Lung (tissue), 12 donors: ENCODE data around the gene ADIPOQ. TPM values are rescaled to one million over a fixed set of nuclear protein-coding genes. Genes with fewer than 3 reads are reported as not detected.
"Not testable (repeated sequence)": the region's sequence is repeated elsewhere in the genome, so short reads cannot be mapped to it uniquely, and the experiment has no call there.

Source experiments
- ATAC-seq: fragments of 200-7000 bp; cut with Tn5 transposase; one replicate; pipeline ENCODE4 v1.9.1; 2020; ENCODE audit warnings: moderate number of reproducible peaks; ENCODE audit not compliant: insufficient read depth, low FRiP score
- DNase-seq, 3 donors: peaks; one replicate each; pipeline ENCODE4 v3.0.0-alpha.2; 2013 to 2017
- H3K27ac ChIP-seq, 2 donors: one replicate each; pipeline ENCODE4 v1.5.1; 2013; ENCODE audit warnings: mild to moderate bottlenecking in 2 of 2, moderate library complexity in 2 of 2, control low read depth in 1 of 2, inconsistent platforms in 1 of 2, low read depth in 1 of 2, low read length in 1 of 2
- H3K27me3 ChIP-seq, 3 donors: one replicate each; pipeline ENCODE4 v1.5.1; 2013; ENCODE audit warnings: low read length in 2 of 3; ENCODE audit not compliant: control insufficient read depth in 3 of 3, insufficient read depth in 3 of 3
- H3K36me3 ChIP-seq, 4 donors: one replicate each; pipeline ENCODE4 v1.5.1; 2013; ENCODE audit warnings: low read length in 4 of 4, mild to moderate bottlenecking in 1 of 4, moderate library complexity in 1 of 4; ENCODE audit not compliant: control insufficient read depth in 4 of 4, insufficient read depth in 4 of 4
- H3K4me1 ChIP-seq, 5 donors: one replicate each; pipeline ENCODE4 v1.5.1; 2013; ENCODE audit warnings: low read length in 5 of 5, mild to moderate bottlenecking in 2 of 5, moderate library complexity in 1 of 5; ENCODE audit not compliant: control insufficient read depth in 5 of 5, insufficient read depth in 5 of 5
- H3K4me3 ChIP-seq: one replicate; pipeline ENCODE4 v1.5.1; 2013; ENCODE audit warnings: mild to moderate bottlenecking, control low read depth, moderate library complexity
- H3K9ac ChIP-seq, 2 donors: one replicate each; pipeline ENCODE4 v1.5.1; 2013; ENCODE audit warnings: low read length in 2 of 2, control low read depth in 1 of 2; ENCODE audit not compliant: insufficient read depth in 1 of 2
- H3K9me3 ChIP-seq, 4 donors: one replicate each; pipeline ENCODE4 v1.5.1; 2013; ENCODE audit warnings: low read length in 3 of 4, mild to moderate bottlenecking in 1 of 4, moderate library complexity in 1 of 4; ENCODE audit not compliant: control insufficient read depth in 4 of 4, insufficient read depth in 3 of 4
- CTCF ChIP-seq: IDR thresholded peaks from 2 replicates; pipeline ENCODE4 v1.5.1; 2012; ENCODE audit warnings: mild to moderate bottlenecking; ENCODE audit errors: control extremely low read depth, extremely low read depth
- WGBS, 2 donors: extraction: QIAGEN DNeasy Blood & Tissue Kit; methylation state at CpG; one replicate each; pipeline ENCODE4 v1.1.7; 2013; 5-methylcytosine and 5-hydroxymethylcytosine counted together
- polyA plus RNA-seq, 2 donors: library from polyadenylated mRNA; stranded (reverse); fragments of 200-250 nt; gene quantifications; one replicate each; pipeline ENCODE4 v1.2.1, GENCODE V29; 2013
- total RNA-seq, 2 donors: library from RNA; depleted of rRNA in 1 of 2; stranded (reverse); fragments of >200 nt in 1 of 2; gene quantifications; one replicate each; pipeline ENCODE4 v1.2.1, GENCODE V29; 2014 to 2021
- donor health status: control.
- donor health status: control.
- donor health status: Bipolar disorder and iron deficiency.
- donor health status: healthy.
- donor health status: DM: yes; HTN: yes; CAD: no.

The ADIPOQ gene
- total and polyA plus RNA-seq, 4 donors, result 0.01 to 0.09 TPM; not detected in 2

- ATAC-seq, result no peak
- Histone ChIP-seq H3K27ac (no peak overlapping the region), H3K9me3 (peaks cover 0 to 2% (median 0%) of the 10 kb centered on the region in 4 donors), H3K27me3 (no peaks in the 10 kb centered on the region), H3K9ac (no peak overlapping the region), H3K36me3 (no peaks in the 10 kb centered on the region), H3K4me1 (peaks cover 0 to 19% (median 2%) of the 10 kb centered on the region in 5 donors), H3K4me3 (no peak overlapping the region)
- 75 to 79% methylated on average over 4 of the region's 4 CpGs for WGBS, 2 donors
- DNase-seq, result peak in 1 of 3 donors; percentile 43
- no peak for TF ChIP-seq CTCF
Observed at GRCh38 chr3:186896875-186897274, 54.4 kb downstream of the ADIPOQ start.

GRCh38 chr3:186901135-186901734 is 58.7 kb downstream of the ADIPOQ start:
- TF ChIP-seq CTCF, result no peak
- Histone ChIP-seq H3K4me1 (peaks cover 0 to 10% (median 2%) of the 10 kb centered on the region in 5 donors), H3K9ac (no peak overlapping the region), H3K36me3 (no peaks in the 10 kb centered on the region), H3K27me3 (no peaks in the 10 kb centered on the region), H3K27ac (no peak overlapping the region), H3K4me3 (no peak overlapping the region), H3K9me3 (peaks cover 0 to 2% (median 0%) of the 10 kb centered on the region in 4 donors)
- WGBS, 2 donors, result 81 to 85% methylated on average over 1 of the region's 1 CpG
- DNase-seq (no peak), ATAC-seq (no peak)

GRCh38 chr3:186902154-186902553 is 59.6 kb downstream of the ADIPOQ start:
- ATAC-seq (no peak), DNase-seq (no peak)
- no peak overlapping the region for H3K27ac ChIP-seq
- peaks cover 0 to 2% (median 0%) of the 10 kb centered on the region in 5 donors for H3K4me1 ChIP-seq
- no peak overlapping the region for H3K9ac ChIP-seq
- H3K4me3 ChIP-seq, result no peak overlapping the region
- no peak for TF ChIP-seq CTCF
- 77 to 92% methylated on average over 3 of the region's 3 CpGs for WGBS, 2 donors
- peaks cover 0 to 2% (median 0%) of the 10 kb centered on the region in 4 donors for H3K9me3 ChIP-seq
- H3K27me3 ChIP-seq, result no peaks in the 10 kb centered on the region
- no peaks in the 10 kb centered on the region for H3K36me3 ChIP-seq

- H3K27me3 ChIP-seq, result no peaks in the 10 kb centered on the region
- H3K4me1 ChIP-seq, result no peaks in the 10 kb centered on the region
- WGBS, 2 donors, result 91 to 93% methylated on average over 2 of the region's 2 CpGs
- H3K4me3 ChIP-seq, result no peak overlapping the region
- no peaks in the 10 kb centered on the region for H3K9me3 ChIP-seq
- no peak overlapping the region for H3K9ac ChIP-seq
- ATAC-seq (no peak), DNase-seq (no peak)
- no peaks in the 10 kb centered on the region for H3K36me3 ChIP-seq
- TF ChIP-seq CTCF, result no peak
- H3K27ac ChIP-seq, result no peak overlapping the region
Observed at GRCh38 chr3:186902713-186903112, 60.2 kb downstream of the ADIPOQ start.

GRCh38 chr3:186903676-186904075 is 61.2 kb downstream of the ADIPOQ start:
- 75 to 93% methylated on average over 2 of the region's 2 CpGs for WGBS, 2 donors
- H3K4me1 ChIP-seq, H3K4me3 ChIP-seq, H3K9ac ChIP-seq, DNase-seq, H3K27me3 ChIP-seq, H3K36me3 ChIP-seq, H3K27ac ChIP-seq, H3K9me3 ChIP-seq, ATAC-seq: not testable (repeated sequence)
